HG03571 (cell line): ENCODE results near the gene MARCHF2.

Experiments used
- ATAC-seq: cut with Tn5 transposase; IDR thresholded peaks from one replicate; pipeline ENCODE4 v1.9.1; 2021; ENCODE audit not compliant: unreplicated experiment

The MARCHF2 gene

GRCh38 chr19:8451885-8452284 is 38.8 kb downstream of the MARCHF2 start:
- no peak for ATAC-seq

DNA sequence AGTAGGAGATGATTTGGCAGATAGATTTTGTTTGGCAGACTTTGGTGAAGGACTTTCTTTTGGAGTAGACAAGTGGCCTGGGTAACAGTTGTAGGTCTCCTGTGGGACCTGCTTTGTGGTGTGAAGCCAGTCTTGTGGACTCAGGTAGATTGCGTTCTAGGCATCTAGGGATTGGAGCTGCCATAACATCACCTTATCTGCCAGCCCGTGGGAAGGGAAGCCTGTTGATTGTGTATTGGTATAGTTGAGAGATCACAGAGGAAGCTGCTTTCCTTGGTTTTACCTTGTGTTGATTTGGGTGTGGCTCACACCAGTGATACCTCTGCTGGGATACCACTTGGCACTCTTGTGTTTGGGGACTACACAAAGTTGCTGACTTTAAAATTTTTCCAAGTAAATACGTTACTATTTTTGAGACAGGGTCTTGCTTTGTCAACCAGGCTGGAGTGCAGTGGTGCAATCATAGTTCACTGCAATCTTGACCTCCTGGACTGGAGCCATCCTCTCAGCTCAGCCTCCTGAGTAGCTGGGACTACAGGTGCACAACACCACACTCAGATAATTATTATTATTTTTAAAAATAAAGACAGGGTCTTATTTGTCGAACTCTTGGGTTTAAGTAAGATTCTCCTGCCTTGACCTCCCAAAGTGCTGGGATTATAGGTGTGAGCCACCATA is 39.5 kb downstream of the MARCHF2 start:
- no peak for ATAC-seq

- no peak for ATAC-seq
Measured at GRCh38 chr19:8453616-8454015, 40.5 kb downstream of the MARCHF2 start.

DNA sequence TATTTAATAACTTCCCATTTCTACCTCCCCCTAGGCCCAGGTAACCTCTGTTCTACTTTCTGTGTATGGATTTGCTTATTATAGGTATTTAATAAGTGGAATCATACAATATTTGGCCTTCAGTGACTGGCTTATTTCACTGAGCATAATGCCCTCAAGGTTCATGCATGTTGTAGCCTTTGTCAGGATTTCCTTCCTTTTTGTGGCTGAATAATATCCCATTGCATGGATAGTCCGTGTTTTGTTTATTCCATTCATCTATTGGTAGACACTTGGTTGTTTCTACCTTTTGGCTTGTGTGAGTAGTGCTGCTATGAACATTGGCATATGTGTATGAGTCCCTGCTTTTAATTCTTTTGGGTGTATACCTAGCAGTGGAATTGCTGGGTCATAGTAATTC is 41.1 kb downstream of the MARCHF2 start:
- ATAC-seq = no peak

- no peak for ATAC-seq
Measured at GRCh38 chr19:8455018-8455417, 41.9 kb downstream of the MARCHF2 start.

DNA sequence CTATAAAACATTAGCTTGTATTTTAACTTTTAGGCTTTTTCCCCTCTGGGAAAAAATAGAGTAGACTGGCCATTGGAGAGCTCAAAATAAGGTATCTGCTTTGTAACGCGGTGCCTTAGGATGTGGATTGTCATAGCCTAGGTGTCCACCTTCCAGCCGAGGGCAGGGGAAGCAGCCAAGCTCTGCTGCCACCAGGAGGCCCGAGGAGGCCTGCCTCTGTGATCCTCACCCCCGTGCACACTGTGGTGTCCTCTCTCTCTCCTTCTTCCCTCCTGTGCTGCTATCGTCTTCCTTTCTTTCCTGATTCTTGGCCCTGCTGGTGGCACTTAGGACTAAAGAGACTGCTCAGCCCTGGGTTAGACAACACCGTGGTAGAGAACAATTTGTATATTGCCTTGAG is 43.0 kb downstream of the MARCHF2 start:
- no peak for ATAC-seq

DNA sequence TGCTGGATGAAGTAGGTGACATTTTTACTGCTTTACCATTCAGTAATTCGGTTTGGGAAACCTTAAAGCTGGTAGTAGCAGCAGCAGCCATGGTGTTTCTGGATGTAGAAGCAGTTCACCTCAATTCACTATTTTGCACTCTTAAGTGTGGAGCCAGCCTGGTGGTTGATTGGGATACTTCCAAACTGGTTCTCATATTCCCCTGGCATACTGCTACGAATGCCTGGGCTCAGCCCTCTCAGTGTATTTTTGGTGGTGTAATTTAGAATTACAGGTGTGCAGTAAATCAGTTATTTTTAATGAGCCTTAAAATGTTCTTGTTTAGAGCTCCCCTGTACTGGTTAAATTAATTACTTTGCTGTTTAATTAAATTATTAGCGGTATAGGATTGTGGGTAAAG is 44.1 kb downstream of the MARCHF2 start:
- no peak for ATAC-seq

GRCh38 chr19:8457827-8458226 is 44.7 kb downstream of the MARCHF2 start:
- ATAC-seq = no peak

DNA sequence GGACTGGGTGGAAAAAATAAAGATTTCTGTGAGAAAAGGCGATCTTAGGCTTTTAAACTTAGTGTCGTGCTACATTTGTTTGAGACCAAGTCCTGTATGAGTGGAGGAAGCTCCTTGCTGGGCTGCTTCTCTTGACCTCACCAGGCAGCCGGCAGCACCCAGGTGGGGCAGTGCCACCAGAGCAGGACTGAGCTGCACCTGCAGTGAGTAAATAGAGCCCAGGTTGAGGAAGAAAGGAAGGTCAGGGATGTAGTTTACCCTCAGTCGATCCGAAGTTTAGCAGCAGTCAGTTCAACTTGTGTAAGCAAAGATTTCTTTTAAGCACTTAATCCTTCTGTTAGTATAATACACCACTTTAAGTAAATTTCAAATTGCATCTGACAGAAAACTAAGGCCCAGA is 45.3 kb downstream of the MARCHF2 start:
- no peak for ATAC-seq

GRCh38 chr19:8459095-8459494 is 46.0 kb downstream of the MARCHF2 start:
- no peak for ATAC-seq

DNA sequence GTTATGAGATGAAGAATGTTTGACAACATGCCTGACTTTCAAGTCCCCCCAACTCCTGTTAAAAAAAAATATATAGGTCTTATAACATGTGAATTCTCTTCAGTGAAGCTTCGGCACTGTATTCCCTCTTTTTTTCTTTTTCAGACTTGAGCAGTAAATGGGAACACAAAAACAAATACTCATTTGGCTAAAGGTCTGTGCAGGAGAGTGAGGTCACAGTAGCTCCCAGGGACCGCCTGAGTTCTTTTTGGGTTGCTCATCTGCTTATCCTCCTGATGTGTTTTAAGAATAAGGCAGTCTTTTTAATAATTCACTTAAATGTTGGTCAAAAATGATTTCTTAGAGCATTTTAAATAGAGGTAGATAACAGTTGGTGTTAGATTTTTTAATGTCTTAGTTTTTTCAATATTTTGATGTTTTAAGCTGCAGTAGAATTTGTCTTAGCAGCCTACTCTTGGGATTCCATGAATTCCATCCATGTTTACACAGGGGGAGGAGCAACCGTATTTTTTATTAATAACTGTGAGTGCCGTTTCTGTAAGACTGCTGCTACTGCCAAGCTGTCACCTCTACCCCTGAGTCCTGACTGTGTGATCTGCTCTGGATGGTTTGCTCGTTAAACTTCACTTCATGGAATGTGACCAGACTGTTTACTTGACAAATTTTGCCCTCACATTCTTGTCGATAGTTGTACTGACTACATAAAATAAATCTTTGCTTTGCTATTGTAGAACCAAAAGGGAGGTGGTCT is 46.6 kb downstream of the MARCHF2 start:
- no peak for ATAC-seq

DNA sequence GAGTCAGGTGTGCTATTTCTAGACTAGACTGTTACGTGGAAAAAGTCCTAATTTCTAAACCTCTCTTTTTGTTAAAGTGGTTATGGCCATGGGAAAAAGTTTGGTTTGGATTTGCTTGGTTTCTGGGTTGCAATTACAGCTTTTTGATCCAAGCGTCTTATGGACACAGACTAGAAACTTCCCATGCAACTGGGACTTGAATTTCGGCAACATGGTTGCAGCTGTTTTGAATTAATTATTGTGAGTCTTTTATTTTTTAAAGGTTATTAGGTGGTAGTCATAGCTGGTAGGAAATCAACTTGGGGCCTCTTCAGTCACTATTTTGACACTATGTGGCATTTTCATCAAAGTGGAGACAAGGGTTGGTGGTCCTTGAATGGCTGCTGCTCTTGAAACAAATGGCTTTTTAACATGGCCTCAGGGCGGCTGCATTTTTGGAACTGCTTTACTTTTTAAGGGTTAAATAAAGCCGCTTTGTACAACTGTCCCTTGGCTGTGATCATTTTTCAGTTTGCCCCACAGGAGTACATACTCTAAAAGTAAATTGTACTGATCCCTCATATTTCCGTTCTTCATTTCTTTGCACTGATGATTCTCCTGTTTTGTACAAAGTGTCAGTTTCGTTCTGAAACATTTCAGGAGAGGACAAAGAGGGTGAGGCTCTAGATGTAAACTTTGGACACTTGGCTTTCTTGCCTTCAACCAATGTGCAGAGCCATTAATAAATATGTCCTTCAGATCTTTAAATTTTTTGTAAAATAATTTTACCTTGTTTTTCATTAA is 47.6 kb downstream of the MARCHF2 start:
- ATAC-seq = no peak

GRCh38 chr19:8461376-8461775 is 48.3 kb downstream of the MARCHF2 start:
- ATAC-seq = no peak

DNA sequence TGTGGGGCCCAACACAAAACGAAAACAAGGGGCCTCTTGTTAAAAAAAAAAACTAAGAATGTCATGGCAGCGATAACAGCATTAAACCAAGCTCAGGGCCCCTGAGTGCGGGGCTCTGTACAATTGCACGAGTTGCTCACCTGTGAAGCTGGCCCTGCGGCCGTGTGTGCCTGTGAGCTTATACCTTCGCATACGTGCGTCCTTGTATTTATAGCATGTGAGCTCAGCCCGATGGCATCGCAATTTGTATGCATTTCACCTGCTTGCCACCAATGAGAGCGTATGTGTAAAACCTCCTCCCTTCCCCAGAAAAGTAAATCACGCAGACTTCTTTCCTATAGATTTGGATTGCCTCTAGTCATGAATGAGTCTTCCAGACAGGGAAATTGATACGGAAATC is 48.8 kb downstream of the MARCHF2 start:
- ATAC-seq = no peak

- ATAC-seq = no peak
Measured at GRCh38 chr19:8462571-8462970, 49.5 kb downstream of the MARCHF2 start.

GRCh38 chr19:8463365-8463764 is 50.3 kb downstream of the MARCHF2 start:
- ATAC-seq = no peak

DNA sequence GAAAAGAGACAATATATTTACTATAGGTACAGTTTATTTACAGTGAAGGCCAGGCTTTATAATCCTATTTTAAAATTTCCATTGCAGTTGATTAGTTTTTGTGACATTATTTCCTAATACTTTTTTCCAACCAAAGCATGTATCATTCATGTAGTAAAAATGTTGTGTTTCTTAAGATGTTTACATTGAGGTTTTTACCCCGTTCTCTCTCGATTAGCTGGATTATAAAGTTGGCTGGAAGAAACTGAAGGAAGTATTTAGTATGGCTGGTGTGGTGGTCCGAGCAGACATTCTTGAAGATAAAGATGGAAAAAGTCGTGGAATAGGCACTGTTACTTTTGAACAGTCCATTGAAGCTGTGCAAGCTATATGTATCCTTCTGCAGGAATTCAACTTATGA is 52.9 kb downstream of the MARCHF2 start:
- no peak for ATAC-seq

- ATAC-seq = no peak
Measured at GRCh38 chr19:8468124-8468523, 55.0 kb downstream of the MARCHF2 start.

- no peak for ATAC-seq
Measured at GRCh38 chr19:8468761-8469373, 55.8 kb downstream of the MARCHF2 start.

GRCh38 chr19:8469613-8470368 is 56.7 kb downstream of the MARCHF2 start:
- no peak for ATAC-seq
